A673 (cell line): ENCODE results near the gene ZSWIM6. TPM values are rescaled to one million over a fixed set of nuclear protein-coding genes. Genes with fewer than 3 reads are reported as not detected.

Experiments
- BruUV-seq: library from RNA; stranded (reverse); fragments of 400-500 nt; replicated peaks from 2 replicates; lab custom pipeline; 2021; lab: Mats Ljungman, UMichigan
- CTCF ChIA-PET: fragments of 300-600 bp; sonication (Branson Sonifier 250); formaldehyde crosslinking; loops from one replicate; lab custom pipeline; 2022; ENCODE audit warnings: antibody characterized with exemption; lab: Charles Lee
- POLR2A ChIA-PET: fragments of 300-600 bp; sonication (Branson Sonifier 250); formaldehyde crosslinking; loops from one replicate; lab custom pipeline; 2022; ENCODE audit warnings: antibody characterized with exemption; ENCODE audit not compliant: low non-redundant PET; lab: Charles Lee
- DNase-seq: peaks from one replicate; pipeline ENCODE4 v3.0.0-alpha.2; 2015; ENCODE audit warnings: low spot score
- H3K27ac ChIP-seq: fragments of 200-600 bp; sonication (generic); 2 replicates; pipeline ENCODE4 v1.5.1; 2016; ENCODE audit warnings: mixed run types, low read depth, mild to moderate bottlenecking, mixed read lengths, antibody characterized with exemption, low read length; ENCODE audit not compliant: poor library complexity, severe bottlenecking
- H3K27me3 ChIP-seq: fragments of 200-600 bp; sonication (generic); replicated peaks from 2 replicates; pipeline ENCODE4 v1.6.1; 2017; ENCODE audit warnings: mixed run types, low read depth, mild to moderate bottlenecking, mixed read lengths, antibody characterized with exemption, low read length; ENCODE audit not compliant: insufficient read depth, poor library complexity
- H3K36me3 ChIP-seq: fragments of 200-600 bp; sonication (generic); 2 replicates; pipeline ENCODE4 v1.6.1; 2016; ENCODE audit warnings: mixed run types, mild to moderate bottlenecking, mixed read lengths, antibody characterized with exemption, low read length; ENCODE audit not compliant: insufficient read depth, poor library complexity, severe bottlenecking
- H3K4me1 ChIP-seq: fragments of 200-600 bp; sonication (generic); 2 replicates; pipeline ENCODE4 v1.6.1; 2017; ENCODE audit warnings: mixed run types, mild to moderate bottlenecking, mixed read lengths, antibody characterized with exemption, low read length; ENCODE audit not compliant: insufficient read depth, poor library complexity, severe bottlenecking
- H3K4me3 ChIP-seq: fragments of 200-600 bp; sonication (generic); 2 replicates; pipeline ENCODE4 v1.5.1; 2016; ENCODE audit warnings: low read depth, mixed run types, mild to moderate bottlenecking, mixed read lengths, low read length; ENCODE audit not compliant: poor library complexity, severe bottlenecking
- H3K9me3 ChIP-seq: fragments of 200-600 bp; sonication (generic); 2 replicates; pipeline ENCODE4 v1.6.1; 2016; ENCODE audit warnings: mixed run types, low read depth, mild to moderate bottlenecking, mixed read lengths, antibody characterized with exemption, low read length; ENCODE audit not compliant: poor library complexity, severe bottlenecking
- CTCF ChIP-seq: fragments of 300-800, 200-600 bp; sonication (generic); conservative IDR thresholded peaks from 2 replicates; pipeline ENCODE4 v1.5.1; 2017; ENCODE audit warnings: low read depth, mild to moderate bottlenecking, antibody characterized with exemption, low read length, moderate library complexity, mixed read lengths
- EZH2 ChIP-seq: fragments of 200-600 bp; sonication (generic); IDR thresholded peaks from 2 replicates; pipeline ENCODE4 v1.6.1; 2017; ENCODE audit warnings: borderline replicate concordance, low read depth, mild to moderate bottlenecking, mixed read lengths, antibody characterized with exemption, low read length; ENCODE audit not compliant: poor library complexity, severe bottlenecking
- intact Hi-C: fragments of 100-400 bp; cut with micrococcal nuclease; formaldehyde crosslinking; loops from one replicate; pipeline ENCODE4 v1.10.0; 2022; ENCODE audit not compliant: unreplicated experiment
- total RNA-seq: library from RNA; stranded (reverse); gene quantifications from 2 replicates; pipeline ENCODE4 v1.2.3, GENCODE V29; 2021

ZSWIM6 gene
- total RNA-seq, 1 experiment from 2014 or later = 47.3 TPM

- POLR2A ChIA-PET = no interaction called here
- no peak for DNase-seq
- no peaks in the 10 kb centered on the region for H3K36me3 ChIP-seq
- H3K9me3 ChIP-seq = no peaks in the 10 kb centered on the region
- no peak overlapping the region for H3K4me3 ChIP-seq
- TF ChIP-seq CTCF = no peak
- no peak for TF ChIP-seq EZH2
- H3K4me1 ChIP-seq = peaks cover 7% of the 10 kb centered on the region
- intact Hi-C loops = no loop called here
- CTCF ChIA-PET = no interaction called here
- no peak overlapping the region for H3K27ac ChIP-seq
- no TSS peak for BruUV-seq
- H3K27me3 ChIP-seq = no peaks in the 10 kb centered on the region
These were observed 255.1 kb downstream of the ZSWIM6 start for GRCh38 chr5:61587125-61587524.

- ChIA-PET CTCF (interaction anchor here (0.6 kb wide), 1 partner anchor 555 kb away, joined by 3 read pairs; no protein-coding TSS in a partner anchor), POLR2A (no interaction called here)
- Histone ChIP-seq H3K36me3 (no peaks in the 10 kb centered on the region), H3K27ac (no peak overlapping the region), H3K4me3 (no peak overlapping the region), H3K4me1 (no peaks in the 10 kb centered on the region), H3K27me3 (no peaks in the 10 kb centered on the region), H3K9me3 (no peaks in the 10 kb centered on the region)
- BruUV-seq = no TSS peak
- no peak for DNase-seq
- TF ChIP-seq CTCF (no peak), EZH2 (no peak)
- intact Hi-C loops = no loop called here
These were observed 256.2 kb downstream of the ZSWIM6 start for GRCh38 chr5:61588216-61588615.

GRCh38 chr5:61589946-61590345 lies 257.9 kb downstream of the ZSWIM6 start:
- Histone ChIP-seq H3K36me3 (no peaks in the 10 kb centered on the region), H3K27ac (no peak overlapping the region), H3K4me1 (no peaks in the 10 kb centered on the region), H3K27me3 (no peaks in the 10 kb centered on the region), H3K9me3 (no peaks in the 10 kb centered on the region), H3K4me3 (no peak overlapping the region)
- ChIA-PET CTCF (no interaction called here), POLR2A (no interaction called here)
- intact Hi-C loops = no loop called here
- DNase-seq = no peak
- BruUV-seq = no TSS peak
- TF ChIP-seq EZH2 (no peak), CTCF (no peak)
